Hepatocyte (in vitro differentiated cells): ENCODE measurements around the gene AFF2.

ENCODE experiments used
- CTCF ChIP-seq: fragments of 200-600 bp; sonication (generic); IDR thresholded peaks from 2 replicates; pipeline ENCODE4 v1.5.1; 2016; ENCODE audit warnings: antibody characterized with exemption, mild to moderate bottlenecking; ENCODE audit not compliant: poor library complexity
- EZH2 ChIP-seq: fragments of 200-600 bp; sonication (generic); IDR thresholded peaks from 2 replicates; pipeline ENCODE4 v1.6.1; 2016; ENCODE audit warnings: antibody characterized with exemption, mild to moderate bottlenecking, borderline replicate concordance

GRCh38 chrX:148601034-148601433 is 100.6 kb downstream of the AFF2 start:
- no peak for TF ChIP-seq CTCF
- TF ChIP-seq EZH2: no peak
